Fibroblast of lung (primary cell): ENCODE results near the gene SFSWAP. TPM values are rescaled to one million over a fixed set of nuclear protein-coding genes. Genes with fewer than 3 reads are reported as not detected.

ENCODE experiments used
- DNase-seq, 2 donors: peaks; one replicate each; pipeline versions ENCODE4 v3.0.0 to v3.0.0-alpha.2; 2010; ENCODE audit warnings: low read depth in 2 of 2
- H2AFZ ChIP-seq: 2 replicates; pipeline ENCODE4 v1.5.1; 2012; ENCODE audit warnings: low read length, control low read depth, inconsistent platforms
- H3K27ac ChIP-seq: 2 replicates; pipeline ENCODE4 v1.5.1; 2011; ENCODE audit warnings: low read length, control low read depth; ENCODE audit not compliant: insufficient read depth
- H3K27me3 ChIP-seq: 2 replicates; pipeline ENCODE4 v1.5.1; 2011; ENCODE audit warnings: mild to moderate bottlenecking, low read length; ENCODE audit not compliant: control insufficient read depth, insufficient read depth
- H3K36me3 ChIP-seq: 2 replicates; pipeline ENCODE4 v1.5.1; 2011; ENCODE audit warnings: low read length; ENCODE audit not compliant: control insufficient read depth, insufficient read depth
- H3K4me1 ChIP-seq: 2 replicates; pipeline ENCODE4 v1.5.1; 2011; ENCODE audit warnings: low read length; ENCODE audit not compliant: control insufficient read depth, insufficient read depth; ENCODE audit errors: extremely low read depth
- H3K4me2 ChIP-seq: 2 replicates; pipeline ENCODE4 v1.5.1; 2011; ENCODE audit warnings: low read length, control low read depth; ENCODE audit not compliant: insufficient read depth; ENCODE audit errors: extremely low read depth
- H3K4me3 ChIP-seq, 4 experiments: fragments of 200-600 bp in 1 of 4; sonication (generic) in 1 of 4; replicated peaks in 1 of 4; 2 replicates each; pipeline ENCODE4 v1.5.1; 2011 to 2016; ENCODE audit warnings: low read length in 4 of 4, low read depth in 3 of 4, mild to moderate bottlenecking in 3 of 4, control low read depth in 2 of 4, inconsistent platforms in 1 of 4, mixed read lengths in 1 of 4; ENCODE audit not compliant: insufficient read depth in 1 of 4; ENCODE audit errors: control extremely low read depth in 1 of 4
- H3K79me2 ChIP-seq: 2 replicates; pipeline ENCODE4 v1.5.1; 2012; ENCODE audit warnings: mild to moderate bottlenecking, low read length, inconsistent platforms; ENCODE audit not compliant: control insufficient read depth, insufficient read depth
- H3K9ac ChIP-seq: 2 replicates; pipeline ENCODE4 v1.5.1; 2011; ENCODE audit warnings: mild to moderate bottlenecking, low read length, control low read depth; ENCODE audit not compliant: insufficient read depth
- H3K9me3 ChIP-seq: 2 replicates; pipeline ENCODE4 v1.5.1; 2012; ENCODE audit warnings: low read depth, low read length; ENCODE audit not compliant: control insufficient read depth, insufficient read depth
- H4K20me1 ChIP-seq: 2 replicates; pipeline ENCODE4 v1.5.1; 2011; ENCODE audit warnings: low read length; ENCODE audit not compliant: control insufficient read depth, insufficient read depth; ENCODE audit errors: extremely low read depth
- EZH2 ChIP-seq: IDR thresholded peaks from 2 replicates; pipeline ENCODE4 v1.5.1; 2012; ENCODE audit warnings: low read length, control low read depth, mild to moderate bottlenecking; ENCODE audit errors: missing control alignments
- polyA plus RNA-seq, 2 donors: library from polyadenylated mRNA; depleted of rRNA in 1 of 2; stranded (reverse) in 1 of 2; unstranded in 1 of 2; fragments of >200 nt; gene quantifications; 2 replicates each; pipeline ENCODE4 v1.2.1, GENCODE V29; 2011 to 2012; ENCODE audit warnings: missing spikeins in 1 of 2
- total RNA-seq: library from RNA; depleted of rRNA; stranded (reverse); fragments of >200 nt; gene quantifications from 2 replicates; pipeline ENCODE4 v1.2.1, GENCODE V29; 2014
- TF ChIP-seq, protein P1 (sequence below), 2 donors: IDR thresholded peaks in 1 of 2; conservative IDR thresholded peaks in 1 of 2; 1 replicate in 1 of 2; 2 replicates in 1 of 2; pipeline ENCODE4 v1.5.1; 2011 to 2012; ENCODE audit warnings: low read length in 2 of 2, control low read depth in 1 of 2, inconsistent platforms in 1 of 2, low read depth in 1 of 2, mild to moderate bottlenecking in 1 of 2

The SFSWAP gene
- total and polyA plus RNA-seq, 2 donors (not counting 1 experiment from before 2014, with no cell fraction given) = 9.9 to 23.3 TPM

DNA sequence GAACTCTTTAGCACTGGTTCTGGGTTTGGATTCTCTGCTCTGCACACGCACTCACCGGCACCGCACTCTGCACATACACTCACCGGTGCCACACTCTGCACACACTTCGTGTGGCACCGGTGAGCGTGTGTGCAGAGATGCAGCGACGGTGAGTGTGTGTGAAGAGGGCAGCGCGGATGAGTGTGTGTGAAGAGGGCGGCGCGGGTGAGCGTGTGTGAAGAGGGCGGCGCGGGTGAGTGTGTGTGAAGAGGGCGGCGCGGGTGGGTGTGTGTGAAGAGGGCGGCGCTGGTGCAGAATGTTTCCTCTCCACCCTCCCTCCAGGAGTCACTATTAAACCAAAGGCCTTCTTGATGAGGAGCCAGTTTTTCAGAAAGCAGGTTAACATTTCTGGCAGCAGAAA is 68.1 kb downstream of the SFSWAP start:
- H2AFZ ChIP-seq = no peak overlapping the region

DNA sequence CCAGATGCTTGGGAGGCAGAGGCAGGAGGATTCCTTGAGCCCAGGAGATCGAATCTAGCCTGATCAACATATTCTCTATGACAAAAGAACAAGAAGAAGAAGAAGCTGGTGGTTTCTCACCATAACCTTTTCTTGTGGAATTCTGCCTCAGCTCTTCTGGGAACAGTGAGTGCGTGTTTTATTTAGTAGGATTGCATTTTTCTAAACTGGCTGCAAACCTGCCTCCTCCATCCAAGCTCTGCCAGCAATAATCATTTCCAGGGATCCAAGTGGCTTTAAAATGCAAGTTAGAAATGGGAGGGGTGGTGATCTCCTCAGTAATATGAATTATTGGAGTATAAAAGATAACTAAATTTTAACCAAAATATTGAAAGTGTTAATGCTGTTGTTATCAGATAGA is 71.2 kb downstream of the SFSWAP start:
- Histone ChIP-seq H3K36me3 (peaks cover 15% of the 10 kb centered on the region), H4K20me1 (no peaks in the 10 kb centered on the region), H3K9me3 (no peaks in the 10 kb centered on the region), H3K27me3 (no peaks in the 10 kb centered on the region), H3K4me1 (peaks cover 2% of the 10 kb centered on the region), H3K9ac (no peak overlapping the region), H3K79me2 (no peaks in the 10 kb centered on the region), H3K4me3 (no peak overlapping the region), H3K4me2 (no peak overlapping the region), H3K27ac (peak overlapping the region; percentile 5), H2AFZ (no peak overlapping the region)
- TF ChIP-seq, protein P1, sequence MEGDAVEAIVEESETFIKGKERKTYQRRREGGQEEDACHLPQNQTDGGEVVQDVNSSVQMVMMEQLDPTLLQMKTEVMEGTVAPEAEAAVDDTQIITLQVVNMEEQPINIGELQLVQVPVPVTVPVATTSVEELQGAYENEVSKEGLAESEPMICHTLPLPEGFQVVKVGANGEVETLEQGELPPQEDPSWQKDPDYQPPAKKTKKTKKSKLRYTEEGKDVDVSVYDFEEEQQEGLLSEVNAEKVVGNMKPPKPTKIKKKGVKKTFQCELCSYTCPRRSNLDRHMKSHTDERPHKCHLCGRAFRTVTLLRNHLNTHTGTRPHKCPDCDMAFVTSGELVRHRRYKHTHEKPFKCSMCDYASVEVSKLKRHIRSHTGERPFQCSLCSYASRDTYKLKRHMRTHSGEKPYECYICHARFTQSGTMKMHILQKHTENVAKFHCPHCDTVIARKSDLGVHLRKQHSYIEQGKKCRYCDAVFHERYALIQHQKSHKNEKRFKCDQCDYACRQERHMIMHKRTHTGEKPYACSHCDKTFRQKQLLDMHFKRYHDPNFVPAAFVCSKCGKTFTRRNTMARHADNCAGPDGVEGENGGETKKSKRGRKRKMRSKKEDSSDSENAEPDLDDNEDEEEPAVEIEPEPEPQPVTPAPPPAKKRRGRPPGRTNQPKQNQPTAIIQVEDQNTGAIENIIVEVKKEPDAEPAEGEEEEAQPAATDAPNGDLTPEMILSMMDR (conservative IDR thresholded peaks at IDR 0.05 in 1 of 2, IDR thresholded peaks at IDR 0.05 in 1 of 2; ENCODE audit: low read depth in 1 of 2, low read length in 2 of 2) = no peak
- no peak for TF ChIP-seq EZH2
- DNase-seq = no peak

More for the DNA sequence above, 68.1 kb downstream of the SFSWAP start:
- DNase-seq = no peak
- Histone ChIP-seq H3K4me1 (peaks cover 2% of the 10 kb centered on the region), H4K20me1 (no peaks in the 10 kb centered on the region), H3K79me2 (no peaks in the 10 kb centered on the region), H3K27me3 (no peaks in the 10 kb centered on the region), H3K4me2 (no peak overlapping the region), H3K9ac (no peak overlapping the region), H3K4me3 (no peak overlapping the region), H3K9me3 (no peaks in the 10 kb centered on the region), H3K27ac (no peak overlapping the region), H3K36me3 (peaks cover 8% of the 10 kb centered on the region)
- TF ChIP-seq, protein P1 (conservative IDR thresholded peaks at IDR 0.05 in 1 of 2, IDR thresholded peaks at IDR 0.05 in 1 of 2; ENCODE audit: low read depth in 1 of 2, low read length in 2 of 2) = no peak
- no peak for TF ChIP-seq EZH2

DNA sequence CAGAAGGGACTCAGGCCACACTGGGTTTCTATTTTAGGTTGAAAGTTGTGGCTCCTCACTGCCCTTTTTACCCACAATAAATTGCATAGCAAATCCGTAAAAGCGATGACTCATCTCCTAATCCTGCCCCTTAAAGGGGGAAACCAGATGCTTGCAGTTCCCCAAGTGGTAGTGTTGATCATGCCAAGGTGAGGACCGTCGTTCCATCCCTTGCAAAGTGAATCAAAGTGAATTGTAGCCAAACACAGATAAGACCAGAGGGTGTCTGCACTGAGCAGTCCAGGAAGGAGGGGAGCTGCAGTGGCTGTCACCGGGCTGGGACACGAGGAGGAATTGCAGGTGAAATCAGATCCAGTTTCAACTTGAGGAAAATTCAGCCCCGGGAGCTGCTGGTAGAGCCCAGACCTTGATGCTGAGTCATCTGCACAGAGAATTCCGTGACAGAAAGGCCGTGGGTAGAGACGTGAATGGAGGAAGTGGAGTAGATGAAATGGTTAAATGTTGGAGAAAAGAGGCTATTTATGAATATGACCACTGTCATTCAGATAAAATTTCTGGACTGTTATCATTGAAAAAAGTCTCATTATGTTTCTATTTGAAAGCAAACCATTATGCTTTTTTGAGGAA is 73.1 kb downstream of the SFSWAP start:
- TF ChIP-seq EZH2 = no peak
- H3K79me2 ChIP-seq = no peaks in the 10 kb centered on the region
- peak overlapping the region; percentile 11 for H3K4me2 ChIP-seq
- no peaks in the 10 kb centered on the region for H4K20me1 ChIP-seq
- peaks cover 15% of the 10 kb centered on the region for H3K36me3 ChIP-seq
- peak overlapping the region in 1 of 4 experiments; percentile 18 for H3K4me3 ChIP-seq
- no peak overlapping the region for H2AFZ ChIP-seq
- H3K4me1 ChIP-seq = peaks cover 2% of the 10 kb centered on the region
- H3K27ac ChIP-seq = peak overlapping the region; percentile 34
- peak; percentile 82 to 89 for DNase-seq
- no peaks in the 10 kb centered on the region for H3K27me3 ChIP-seq
- no peaks in the 10 kb centered on the region for H3K9me3 ChIP-seq
- H3K9ac ChIP-seq = no peak overlapping the region
